Retinal pigment epithelial cell (primary cell): ENCODE measurements around the gene CCDC159.
A peak's percentile ranks its signal among the peaks of the same experiment; 100 is the strongest.
"Not testable (repeated sequence)": the region's sequence is repeated elsewhere in the genome, so short reads cannot be mapped to it uniquely, and the experiment has no call there.

Source experiments
- DNase-seq: peaks from one replicate; pipeline ENCODE4 v3.0.0-alpha.2; 2010; ENCODE audit warnings: low read depth
- H3K4me3 ChIP-seq: 2 replicates; pipeline ENCODE4 v1.5.1; 2011; ENCODE audit warnings: mild to moderate bottlenecking, low read length, control low read depth, moderate library complexity
- TF ChIP-seq, protein P1 (sequence below): conservative IDR thresholded peaks from 2 replicates; pipeline ENCODE4 v1.5.1; 2011; ENCODE audit warnings: low read depth, low read length, control low read depth, inconsistent platforms

The CCDC159 gene

DNA sequence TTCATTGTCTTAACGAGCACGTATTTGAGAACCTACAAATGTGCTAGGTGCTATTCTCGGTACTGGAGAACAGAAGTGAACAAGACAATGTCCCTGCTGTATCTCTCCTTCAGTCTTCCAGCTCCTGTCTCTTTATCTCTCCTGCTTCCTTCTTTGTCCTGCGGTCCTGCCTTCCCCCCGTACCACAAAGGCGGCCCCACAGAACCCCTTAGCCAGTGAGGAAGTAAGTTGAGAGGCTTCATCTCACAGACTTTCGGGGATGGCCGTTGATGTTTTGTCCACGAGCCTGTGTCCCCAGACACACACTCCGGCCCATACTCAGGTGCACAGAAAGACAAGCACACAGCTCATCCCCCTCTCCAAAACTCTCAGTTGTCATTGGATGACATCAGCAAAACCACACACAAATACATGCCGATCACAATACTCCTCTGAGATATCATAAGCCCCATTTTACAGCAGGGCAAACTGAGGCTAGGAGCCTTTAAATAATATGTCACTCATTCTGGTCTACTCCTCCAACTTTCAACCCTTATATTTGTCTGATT lies 27.6 kb downstream of the CCDC159 start:
- TF ChIP-seq, protein P1, sequence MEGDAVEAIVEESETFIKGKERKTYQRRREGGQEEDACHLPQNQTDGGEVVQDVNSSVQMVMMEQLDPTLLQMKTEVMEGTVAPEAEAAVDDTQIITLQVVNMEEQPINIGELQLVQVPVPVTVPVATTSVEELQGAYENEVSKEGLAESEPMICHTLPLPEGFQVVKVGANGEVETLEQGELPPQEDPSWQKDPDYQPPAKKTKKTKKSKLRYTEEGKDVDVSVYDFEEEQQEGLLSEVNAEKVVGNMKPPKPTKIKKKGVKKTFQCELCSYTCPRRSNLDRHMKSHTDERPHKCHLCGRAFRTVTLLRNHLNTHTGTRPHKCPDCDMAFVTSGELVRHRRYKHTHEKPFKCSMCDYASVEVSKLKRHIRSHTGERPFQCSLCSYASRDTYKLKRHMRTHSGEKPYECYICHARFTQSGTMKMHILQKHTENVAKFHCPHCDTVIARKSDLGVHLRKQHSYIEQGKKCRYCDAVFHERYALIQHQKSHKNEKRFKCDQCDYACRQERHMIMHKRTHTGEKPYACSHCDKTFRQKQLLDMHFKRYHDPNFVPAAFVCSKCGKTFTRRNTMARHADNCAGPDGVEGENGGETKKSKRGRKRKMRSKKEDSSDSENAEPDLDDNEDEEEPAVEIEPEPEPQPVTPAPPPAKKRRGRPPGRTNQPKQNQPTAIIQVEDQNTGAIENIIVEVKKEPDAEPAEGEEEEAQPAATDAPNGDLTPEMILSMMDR = no peak
- peak overlapping the region; percentile 77 for H3K4me3 ChIP-seq
- DNase-seq = no peak

DNA sequence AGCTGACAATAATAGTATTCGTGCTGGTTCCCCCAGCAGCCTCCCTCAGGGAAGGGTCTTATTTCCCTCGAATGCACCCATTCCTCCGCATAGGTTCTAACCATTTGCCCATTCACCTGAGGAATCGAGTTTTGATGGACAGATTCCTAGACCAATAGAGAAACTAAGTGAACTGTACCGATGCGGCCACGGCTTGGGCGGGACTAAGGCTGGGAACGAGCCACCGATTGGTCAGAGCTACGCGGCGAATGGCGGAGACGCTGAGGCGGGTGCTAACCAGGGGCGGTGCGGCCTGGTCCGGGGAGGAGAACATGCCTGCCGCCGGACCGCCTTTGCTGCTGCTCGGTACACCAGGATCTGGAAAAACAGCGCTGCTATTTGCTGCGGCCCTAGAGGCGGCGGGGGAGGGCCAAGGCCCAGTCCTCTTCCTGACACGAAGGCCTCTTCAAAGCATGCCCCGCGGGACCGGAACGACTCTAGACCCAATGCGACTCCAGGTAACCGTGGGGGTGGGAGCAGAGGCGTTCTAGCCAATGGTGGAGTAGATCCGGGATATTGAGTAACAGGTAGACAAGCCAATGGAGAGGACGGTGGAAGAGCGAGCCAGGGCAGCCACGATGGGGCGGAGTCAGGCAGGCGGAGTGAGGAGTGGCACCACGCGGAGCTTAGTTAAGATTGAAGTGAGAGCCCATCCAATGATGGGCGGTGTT lies 28.3 kb downstream of the CCDC159 start, which contains the start of gene SWSAP1:
SWSAP1 (plus strand) TSS at position 234 of the 710 bp plus-strand sequence; CDS start at position 249, 15 bp downstream.
- TF ChIP-seq, protein P1 = no peak
- DNase-seq = peak; percentile 98
- H3K4me3 ChIP-seq = peak within 1 kb of the TSS; percentile 77

DNA sequence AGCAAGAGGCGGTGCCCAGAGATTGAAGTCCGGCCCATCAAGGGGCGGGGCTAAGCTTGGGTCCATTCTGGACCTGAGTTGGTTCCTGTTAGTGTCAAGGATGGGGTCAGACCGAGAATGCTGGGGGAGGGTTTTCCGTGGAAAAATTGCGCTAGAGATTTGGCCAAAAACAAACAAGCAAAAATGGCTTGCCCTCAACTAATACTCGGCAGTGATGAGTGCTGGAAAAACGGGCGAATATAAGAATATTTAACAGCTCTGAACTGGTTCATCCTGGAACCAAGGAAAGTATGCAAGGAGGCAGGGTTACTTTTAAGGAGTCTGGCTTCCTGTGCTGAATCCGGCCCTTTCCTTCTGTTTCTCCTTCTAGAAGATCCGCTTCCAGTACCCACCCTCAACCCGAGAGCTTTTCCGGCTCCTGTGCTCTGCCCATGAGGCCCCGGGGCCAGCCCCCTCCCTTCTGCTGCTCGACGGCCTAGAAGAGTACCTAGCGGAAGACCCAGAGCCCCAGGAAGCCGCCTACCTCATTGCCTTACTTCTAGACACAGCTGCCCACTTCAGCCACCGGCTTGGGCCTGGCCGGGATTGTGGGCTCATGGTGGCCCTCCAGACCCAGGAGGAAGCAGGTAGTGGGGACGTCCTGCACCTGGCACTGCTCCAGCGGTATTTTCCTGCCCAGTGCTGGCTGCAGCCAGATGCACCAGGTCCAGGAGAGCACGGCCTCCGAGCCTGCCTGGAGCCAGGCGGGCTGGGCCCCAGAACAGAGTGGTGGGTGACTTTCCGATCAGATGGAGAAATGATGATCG lies 29.0 kb downstream of the CCDC159 start:
- DNase-seq = no peak
- TF ChIP-seq, protein P1 = no peak
- H3K4me3 ChIP-seq = peak overlapping the region; percentile 77

DNA sequence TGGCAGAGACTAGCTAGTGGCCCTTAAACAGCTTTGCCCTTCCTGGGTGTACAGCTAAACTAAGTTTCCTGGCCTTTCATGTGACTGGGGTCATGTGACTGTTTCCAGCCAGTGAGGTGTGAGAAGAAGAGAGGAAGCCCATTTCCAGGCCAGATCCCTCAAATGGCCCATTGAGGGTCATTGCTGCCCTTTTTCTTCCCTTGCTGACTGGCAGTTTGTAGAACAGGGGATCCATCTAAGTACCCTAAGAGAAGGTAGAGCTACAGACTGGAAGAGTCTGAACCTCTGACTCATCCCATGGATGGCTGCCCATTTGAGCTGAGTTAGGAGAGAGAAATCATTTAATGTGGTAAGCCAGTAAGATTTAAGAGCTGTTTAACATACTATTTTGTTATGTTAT lies 30.9 kb downstream of the CCDC159 start:
- DNase-seq = peak; percentile 54
- H3K4me3 ChIP-seq = no peak overlapping the region
- TF ChIP-seq, protein P1 = no peak

DNA sequence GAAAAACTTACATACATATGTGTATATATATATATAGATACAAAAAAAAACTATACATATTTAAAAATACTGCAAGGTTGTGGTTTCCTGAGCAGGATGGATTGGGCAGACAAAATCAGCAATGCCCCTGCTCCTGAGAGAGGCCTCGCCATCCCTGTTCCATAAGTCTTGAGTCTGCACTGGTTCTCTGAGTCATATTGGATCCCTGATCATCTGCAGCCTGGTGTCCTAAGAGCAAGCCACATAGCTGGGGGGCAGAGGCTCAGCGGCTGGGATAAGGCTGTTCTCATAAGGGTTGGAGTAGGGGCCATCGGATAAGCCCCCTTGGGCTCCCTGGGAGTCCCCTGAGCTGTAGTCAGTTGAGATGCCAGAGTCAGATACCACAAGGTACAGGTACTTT lies 31.4 kb downstream of the CCDC159 start:
- H3K4me3 ChIP-seq = no peak overlapping the region
- DNase-seq = no peak
- TF ChIP-seq, protein P1 = no peak

DNA sequence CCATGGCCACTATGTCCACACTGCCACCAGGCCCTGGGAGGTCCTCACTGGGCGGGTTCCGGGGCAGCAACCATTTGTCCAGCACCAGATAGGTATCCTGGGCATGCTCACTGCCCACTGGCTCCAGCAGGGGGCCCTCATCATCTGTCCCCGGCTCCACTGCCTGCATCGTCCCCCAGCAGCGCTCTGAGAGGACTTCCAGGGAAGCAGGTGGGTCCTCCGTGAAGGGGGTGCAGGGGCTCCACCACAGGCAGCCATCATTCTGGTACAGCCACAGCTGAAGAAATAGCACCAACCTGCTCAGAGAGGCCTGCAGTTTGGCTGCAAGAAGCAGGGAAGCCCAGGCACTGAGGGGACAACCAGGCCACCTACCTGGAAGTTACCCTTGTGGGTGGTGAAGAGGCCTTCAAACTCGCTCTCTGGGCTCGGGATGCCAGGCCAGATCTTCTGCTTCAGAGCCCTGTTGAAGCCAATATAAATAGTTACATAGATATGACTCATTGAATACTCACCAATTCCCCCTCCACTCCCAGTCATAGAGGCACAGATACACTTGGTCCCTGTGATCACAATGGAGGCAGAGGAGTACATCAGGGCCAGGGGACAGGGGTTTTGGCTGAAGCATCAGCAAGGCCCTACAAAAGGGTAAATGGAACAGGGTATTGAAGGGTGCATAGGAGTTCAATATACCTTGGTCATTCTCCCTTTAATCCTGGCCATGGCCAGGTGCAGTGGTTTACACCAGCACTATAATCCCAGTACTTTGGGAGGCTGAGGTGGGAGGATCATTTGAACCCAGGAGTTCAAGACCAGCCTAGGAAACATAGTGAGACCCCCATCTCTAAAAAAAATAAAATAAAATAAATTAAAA lies 32.2 kb downstream of the CCDC159 start:
- H3K4me3 ChIP-seq = no peak overlapping the region
- TF ChIP-seq, protein P1 = peak; percentile 77
- no peak for DNase-seq

DNA sequence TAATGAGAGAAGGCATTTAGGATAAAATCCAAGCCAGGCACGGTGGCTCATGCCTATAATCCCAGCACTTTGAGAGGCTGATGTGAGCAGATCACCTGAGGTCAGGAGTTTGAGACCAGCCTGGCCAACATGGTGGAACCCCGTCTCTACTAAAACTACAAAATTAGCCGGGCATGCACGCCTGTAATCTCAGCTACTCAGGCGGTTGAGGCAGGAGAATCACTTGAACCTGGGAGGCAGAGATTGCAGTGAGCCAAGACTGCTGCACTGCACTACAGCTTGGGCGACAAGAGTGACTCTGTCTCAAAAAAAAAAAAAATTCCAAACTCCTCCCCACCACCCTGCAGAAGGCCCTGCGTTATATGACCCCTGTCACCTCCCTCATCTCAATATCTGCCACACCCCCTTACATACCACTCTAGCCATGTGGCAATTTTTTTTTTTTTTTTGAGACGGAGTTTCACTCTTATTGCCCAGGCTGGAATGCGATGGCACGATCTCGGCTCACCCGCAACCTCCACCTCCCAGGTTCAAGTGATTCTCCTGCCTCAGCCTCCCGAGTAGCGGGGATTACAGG lies 33.0 kb downstream of the CCDC159 start:
- not testable (repeated sequence) for H3K4me3 ChIP-seq, DNase-seq
